ENCODE data around the gene ACE. TPM values are rescaled to one million over a fixed set of nuclear protein-coding genes. Genes with fewer than 3 reads are reported as not detected.
A peak's percentile ranks its signal among the peaks of the same experiment; 100 is the strongest.

Gene ACE
- polyA plus RNA-seq (2013, experiment 1 of 2; ENCODE audit: insufficient read length), result 2.1 TPM
- 2.2 TPM for polyA plus RNA-seq (2013, experiment 2 of 2; ENCODE audit: insufficient read length)

GRCh38 chr17:63476854-63477479, at the start of gene ACE:
Gene ACE (plus strand): TSS chr17:63477061. CDS start chr17:63477095, 34 bp downstream.
- peak; percentile 9 for DNase-seq

- DNase-seq, result no peak
These were observed 47.1 kb upstream of the ACE start for GRCh38 chr17:63429766-63430165.

DNA sequence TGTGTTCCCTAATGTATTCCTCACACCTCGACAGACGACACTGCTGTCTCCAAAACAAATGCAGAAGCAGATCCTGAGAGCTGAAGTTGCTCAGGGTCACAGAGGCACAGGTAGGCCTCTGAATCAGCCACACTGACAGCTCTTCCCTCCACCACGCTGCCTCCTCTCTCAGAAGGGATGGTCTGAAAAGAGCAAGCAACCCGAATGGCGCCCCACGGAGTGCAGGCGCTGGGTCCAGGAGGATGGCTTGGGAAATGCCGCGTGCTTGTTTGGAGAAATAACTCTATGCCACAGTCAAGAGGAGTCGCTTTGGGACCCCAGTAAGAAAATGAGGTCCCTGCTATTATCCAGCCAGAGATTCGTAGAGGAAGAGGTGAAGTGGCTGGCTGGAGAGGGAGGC, 46.6 kb upstream of the ACE start:
- DNase-seq, result no peak

DNA sequence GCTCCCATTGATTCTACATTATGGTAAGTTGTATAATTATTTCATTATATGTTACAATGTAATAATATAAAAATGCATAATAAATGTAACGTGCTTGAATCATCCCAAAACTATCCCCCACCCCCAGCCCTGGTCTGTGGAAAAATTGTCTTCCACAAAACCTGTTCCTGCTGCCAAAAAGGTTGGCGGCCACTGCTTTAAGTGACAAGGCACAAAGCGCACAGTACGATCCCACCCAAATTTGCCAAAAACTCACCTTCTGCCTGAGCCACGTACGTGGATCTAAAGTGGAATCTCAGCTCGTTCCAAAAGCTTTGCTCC, 45.3 kb upstream of the ACE start:
- DNase-seq, result no peak

DNA sequence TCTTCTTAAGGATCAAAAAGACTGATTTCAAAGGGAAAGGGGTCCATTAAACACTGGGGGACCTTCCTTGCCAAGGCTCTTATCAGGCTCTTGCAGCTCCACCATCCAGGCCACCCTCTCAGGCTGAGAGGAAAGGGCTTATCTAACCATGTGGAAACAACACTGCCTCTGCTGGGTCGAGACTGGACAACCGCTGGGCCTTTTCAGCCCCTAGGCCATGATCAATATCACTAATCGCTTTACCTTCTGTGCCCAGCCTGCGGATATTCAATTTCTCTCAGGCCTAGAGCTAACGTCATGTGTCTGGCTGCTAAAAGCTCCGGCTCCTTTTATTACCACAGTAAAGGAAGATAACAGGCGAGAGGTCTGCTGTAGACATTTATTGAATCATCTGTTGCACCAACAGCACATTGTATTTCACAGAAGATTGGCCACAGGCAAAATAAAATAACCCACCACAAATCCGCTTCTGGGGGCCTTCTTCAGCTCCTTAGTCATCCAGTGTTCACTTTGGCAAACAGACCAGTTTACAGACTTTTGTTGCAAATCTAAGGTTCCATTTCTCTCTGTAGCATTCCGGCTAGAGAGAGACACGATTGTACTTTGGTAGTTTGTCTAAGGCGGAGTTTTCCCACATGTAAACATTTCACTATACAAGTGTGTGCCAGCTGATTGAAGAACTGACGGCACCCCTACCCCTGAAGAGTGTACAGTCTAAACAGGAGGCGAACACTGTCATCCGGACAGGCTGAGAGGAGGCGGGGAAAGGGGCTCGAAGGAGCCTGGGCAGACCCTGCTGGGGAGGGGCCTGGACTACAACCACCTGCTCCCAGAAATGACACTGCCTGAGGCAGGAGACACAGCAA, 44.7 kb upstream of the ACE start:
- peak; percentile 82 for DNase-seq

DNA sequence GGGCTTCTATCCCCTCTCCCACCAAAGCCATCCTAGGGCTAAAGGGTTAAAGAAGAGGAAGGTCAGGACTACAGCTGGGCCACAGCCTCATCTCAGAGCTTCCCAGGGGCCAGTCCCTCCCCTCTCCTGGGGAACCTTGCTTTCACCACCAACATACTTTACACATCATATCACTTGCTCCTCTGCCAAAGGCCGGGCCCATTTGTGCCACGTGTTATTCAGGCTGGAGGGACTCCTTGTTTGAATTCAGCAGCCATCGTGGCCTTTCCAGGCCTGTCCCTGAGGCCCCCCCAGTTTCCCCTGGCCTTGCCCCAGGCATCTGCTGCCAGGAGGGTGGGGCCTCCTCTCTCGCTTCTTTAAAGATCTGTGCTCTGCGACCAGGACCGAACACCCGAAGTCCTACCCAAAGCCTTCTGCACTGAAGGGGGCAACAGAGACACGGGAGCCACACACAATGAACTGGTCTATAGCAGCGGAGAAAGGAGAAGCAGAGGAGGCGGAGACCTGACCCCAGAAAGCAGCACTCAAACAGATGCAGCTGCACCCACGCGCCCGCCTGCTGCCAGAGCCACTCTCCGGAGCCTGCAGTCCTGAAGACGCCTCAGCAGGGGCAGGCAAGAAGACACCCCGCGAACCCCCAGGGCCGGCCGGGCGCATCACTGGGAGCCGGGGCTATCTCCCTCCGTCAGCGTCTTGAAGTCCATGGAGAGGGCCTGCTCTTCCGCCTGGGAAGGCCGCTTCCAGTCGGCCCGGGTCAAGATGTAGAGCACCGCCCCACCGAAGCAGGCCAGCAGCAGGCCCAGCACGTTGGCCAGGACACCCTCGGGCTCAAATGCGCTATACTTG, 42.9 kb upstream of the ACE start:
- peak; percentile 97 for DNase-seq

DNA sequence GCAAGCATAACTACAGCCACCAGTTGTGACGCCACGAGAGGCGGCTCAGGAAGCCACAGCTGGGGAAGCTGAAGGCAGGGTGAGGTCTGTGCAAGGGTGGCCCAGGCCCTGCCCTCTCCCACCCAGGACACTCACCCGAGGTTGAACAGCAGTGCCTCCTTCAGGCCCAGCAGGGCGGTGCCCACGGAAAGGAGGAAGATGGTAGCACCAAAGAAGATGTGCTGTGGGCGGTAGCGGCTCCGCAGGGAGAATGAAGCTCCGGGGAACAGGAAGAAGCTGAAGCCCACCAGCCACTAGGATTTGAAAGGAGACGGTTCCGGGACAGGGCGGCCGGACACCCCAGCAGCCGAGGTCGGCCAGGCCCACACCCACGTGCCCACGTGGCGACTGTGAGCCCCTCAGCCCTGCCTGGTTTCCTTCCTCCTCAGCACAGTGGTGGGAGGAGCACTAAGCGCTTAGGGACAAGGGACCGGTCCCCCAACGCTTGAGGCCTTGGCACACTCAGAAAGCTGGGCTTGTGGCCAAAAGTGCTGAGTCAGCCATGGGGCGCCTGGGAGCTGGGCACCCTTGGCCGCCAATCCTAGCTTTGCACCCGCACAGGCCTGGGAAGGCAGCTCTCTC, 41.8 kb upstream of the ACE start:
- no peak for DNase-seq

GRCh38 chr17:63435681-63436522, 41.0 kb upstream of the ACE start:
- DNase-seq, result no peak

GRCh38 chr17:63436523-63437110, 40.2 kb upstream of the ACE start:
- DNase-seq, result no peak

DNA sequence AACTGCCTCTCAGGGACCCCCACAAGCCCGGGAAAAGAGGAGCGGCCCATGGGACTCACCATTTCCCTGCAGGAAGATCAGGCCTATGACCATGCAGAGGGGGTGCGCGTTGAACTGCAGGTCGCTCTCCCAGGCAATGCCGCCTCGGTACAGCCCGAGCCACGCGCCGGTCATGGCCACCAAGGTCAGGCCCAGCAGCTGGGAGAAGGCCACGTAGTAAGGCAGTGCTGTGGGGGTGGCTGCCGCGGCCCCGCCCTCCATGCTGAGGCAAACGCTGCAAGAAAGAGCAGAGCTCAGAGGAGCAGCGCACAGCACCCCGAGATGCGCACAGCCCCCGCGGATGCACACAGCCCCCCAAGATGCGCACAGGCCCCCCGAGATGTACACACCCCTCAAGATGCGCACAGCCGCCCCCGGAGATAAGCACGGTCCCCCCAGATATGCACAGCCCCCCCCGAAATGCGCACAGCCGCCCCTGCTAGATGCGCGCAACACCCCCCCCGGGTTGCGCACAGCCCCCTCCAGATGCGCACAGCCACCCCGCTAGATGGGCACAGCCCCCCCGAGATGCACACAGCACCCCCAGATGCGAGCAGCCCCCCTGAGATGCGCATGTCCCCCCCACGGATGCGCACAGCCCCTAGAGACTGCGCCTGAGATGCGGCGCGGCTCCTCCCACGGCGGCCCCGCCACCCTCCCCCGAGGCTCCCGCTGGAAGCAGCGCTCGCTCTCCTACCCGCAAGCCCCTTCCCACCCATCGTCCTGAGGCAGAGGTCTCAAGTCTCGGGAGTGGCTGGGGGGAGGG, 39.4 kb upstream of the ACE start:
- no peak for DNase-seq

- no peak for DNase-seq
These were observed 38.5 kb upstream of the ACE start for GRCh38 chr17:63438092-63439051.

DNA sequence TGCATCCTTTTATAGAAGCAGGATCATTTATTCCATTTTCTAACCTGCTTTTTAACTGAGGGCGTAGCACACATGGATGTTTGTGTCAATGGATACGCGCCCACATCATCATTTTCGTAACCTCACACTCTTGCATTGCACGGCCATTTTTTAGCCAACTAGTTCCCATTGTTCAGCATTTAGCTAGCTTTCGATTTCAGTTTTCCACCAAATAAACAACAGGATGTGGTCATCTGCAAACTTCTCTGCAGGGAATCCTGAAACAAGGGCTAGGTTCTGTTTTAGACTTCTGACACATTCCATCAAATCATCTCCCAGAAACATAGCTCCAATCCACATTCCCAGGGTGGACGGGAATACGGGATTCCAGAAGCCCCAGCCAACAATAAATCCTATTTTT, 37.2 kb upstream of the ACE start:
- DNase-seq, result peak; percentile 31

DNA sequence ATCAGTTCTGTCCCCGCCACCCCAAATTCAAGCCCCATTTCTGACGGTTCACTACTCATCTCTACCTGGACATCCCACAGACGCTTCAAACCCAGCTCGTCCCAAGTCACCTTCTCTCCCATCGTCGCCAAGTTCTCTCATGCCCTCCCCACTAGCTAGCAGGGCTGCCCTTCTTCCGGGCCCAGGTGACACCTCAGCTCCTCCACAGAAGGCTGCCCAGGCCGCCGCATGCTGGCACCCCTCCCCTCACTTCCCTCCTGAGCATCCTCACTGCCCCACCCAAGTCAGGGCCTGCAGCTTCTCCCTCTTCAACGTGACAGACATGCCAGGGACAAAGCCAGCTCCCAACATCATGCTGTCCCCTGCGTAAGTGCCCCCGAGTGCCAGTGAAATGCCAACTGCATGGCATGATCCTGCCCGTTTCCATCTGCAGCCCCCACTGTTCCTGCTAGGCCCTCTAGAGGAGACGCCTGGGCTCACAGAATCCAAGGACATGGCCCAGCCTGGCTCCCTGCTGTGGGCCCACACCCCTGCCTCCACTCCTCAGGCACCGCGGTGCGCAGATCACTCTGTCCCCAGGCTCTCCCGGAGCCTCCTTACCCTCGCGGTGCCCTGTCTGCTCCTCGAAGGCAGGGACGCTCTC, 36.6 kb upstream of the ACE start:
- no peak for DNase-seq

DNA sequence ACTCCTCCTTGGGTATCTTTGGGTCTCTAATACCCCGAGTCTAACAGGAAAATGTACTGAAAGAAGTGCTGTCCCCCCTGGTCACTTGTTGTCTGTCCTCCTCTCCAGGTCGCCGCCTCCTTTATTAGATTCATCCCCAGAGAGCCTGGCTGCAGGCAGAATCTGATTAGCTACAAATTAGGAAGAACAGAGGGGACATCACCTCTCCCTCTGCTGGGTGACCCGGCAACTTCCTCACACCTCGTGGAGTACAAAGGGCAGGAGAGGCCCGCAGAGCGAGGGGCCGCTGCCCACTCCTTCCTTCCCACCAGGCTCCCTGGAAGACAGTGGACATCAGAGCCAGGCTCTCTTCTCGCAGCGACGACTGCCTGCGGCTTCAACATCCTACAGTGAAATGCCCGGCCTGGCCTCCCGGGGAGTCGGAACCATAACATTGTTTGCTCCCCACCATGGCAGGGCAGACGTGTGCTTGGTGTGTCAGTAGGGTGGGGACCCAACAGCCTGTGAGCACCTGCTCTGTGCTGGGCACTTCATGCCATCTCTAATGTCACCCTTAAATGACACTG, 36.0 kb upstream of the ACE start:
- DNase-seq, result no peak

- DNase-seq, result no peak
These were observed 35.2 kb upstream of the ACE start for GRCh38 chr17:63441654-63442053.

- DNase-seq, result no peak
These were observed 34.8 kb upstream of the ACE start for GRCh38 chr17:63442074-63442473.

DNA sequence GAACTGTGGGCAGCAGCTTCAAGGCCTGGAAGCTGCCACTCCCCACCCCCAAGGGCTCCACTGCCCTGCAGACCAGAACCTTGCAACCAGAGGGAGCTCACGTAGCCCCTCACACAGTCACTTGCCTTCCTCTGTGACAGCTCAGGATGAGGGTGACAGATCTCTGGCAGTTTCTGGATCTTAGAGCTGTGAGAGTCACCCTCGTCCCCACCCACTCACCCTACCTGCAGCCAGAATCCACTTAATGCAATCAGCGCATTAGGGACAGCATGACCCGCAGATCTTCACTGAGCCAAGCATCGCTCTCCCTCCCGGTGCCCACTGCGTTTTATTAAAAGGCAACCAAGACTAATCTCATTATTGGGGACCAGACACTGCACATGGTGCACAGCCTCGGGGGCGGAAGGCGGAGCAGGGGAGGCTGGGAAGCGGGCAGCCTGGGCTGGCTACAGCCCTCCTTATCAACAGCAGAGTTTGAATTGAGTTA, 34.3 kb upstream of the ACE start:
- no peak for DNase-seq

- no peak for DNase-seq
These were observed 33.8 kb upstream of the ACE start for GRCh38 chr17:63443053-63443452.
